WI38 (cell line): ENCODE results near the gene ZDHHC8.

Source experiments
- H3K4me3 ChIP-seq: 2 replicates; pipeline ENCODE4 v1.5.1; 2011; ENCODE audit warnings: low read depth, mild to moderate bottlenecking, control low read depth, low read length
- TF ChIP-seq, protein P1 (sequence below): IDR thresholded peaks from 2 replicates; pipeline ENCODE4 v1.5.1; 2012; ENCODE audit warnings: low read depth, mild to moderate bottlenecking, control low read depth, low read length

The ZDHHC8 gene

DNA sequence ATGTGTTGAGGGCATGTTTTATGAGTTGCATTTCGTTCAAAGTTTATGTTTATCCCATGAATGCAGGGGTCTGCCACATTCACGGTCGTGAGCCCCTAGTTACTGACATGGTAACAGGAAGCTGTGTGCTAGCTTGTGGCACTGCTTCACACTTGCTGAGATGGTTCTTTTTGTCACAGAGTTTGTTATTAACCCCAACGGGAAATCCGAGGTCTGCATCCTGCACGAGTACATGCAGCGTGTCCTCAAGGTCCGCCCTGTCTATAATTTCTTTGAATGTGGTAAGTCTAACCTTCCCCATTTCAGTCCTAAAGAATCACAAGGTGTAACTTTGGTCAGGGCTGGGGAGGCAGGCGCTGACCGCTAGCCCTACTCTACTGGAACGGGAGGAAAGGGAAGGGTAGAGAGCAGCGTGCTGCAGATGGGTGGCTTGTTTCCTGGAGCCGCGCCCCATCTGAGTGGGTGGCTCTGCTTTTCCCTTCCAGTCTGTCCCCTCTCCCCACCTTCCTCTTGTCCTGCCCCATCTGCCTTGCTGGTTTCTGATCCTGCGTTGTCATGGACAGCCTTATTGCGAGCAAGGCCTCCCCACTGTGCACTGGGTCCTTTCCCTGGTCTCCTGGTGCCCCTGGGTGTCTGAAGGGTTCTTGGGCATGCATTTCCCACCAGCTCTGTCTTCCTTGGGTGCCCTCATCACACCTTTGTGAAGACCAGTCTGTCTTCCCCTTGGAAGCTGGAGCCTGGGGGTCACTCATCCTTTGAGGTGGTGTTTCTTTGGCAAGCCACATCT is 39.7 kb upstream of the ZDHHC8 start:
- H3K4me3 ChIP-seq = no peak overlapping the region
- TF ChIP-seq, protein P1, sequence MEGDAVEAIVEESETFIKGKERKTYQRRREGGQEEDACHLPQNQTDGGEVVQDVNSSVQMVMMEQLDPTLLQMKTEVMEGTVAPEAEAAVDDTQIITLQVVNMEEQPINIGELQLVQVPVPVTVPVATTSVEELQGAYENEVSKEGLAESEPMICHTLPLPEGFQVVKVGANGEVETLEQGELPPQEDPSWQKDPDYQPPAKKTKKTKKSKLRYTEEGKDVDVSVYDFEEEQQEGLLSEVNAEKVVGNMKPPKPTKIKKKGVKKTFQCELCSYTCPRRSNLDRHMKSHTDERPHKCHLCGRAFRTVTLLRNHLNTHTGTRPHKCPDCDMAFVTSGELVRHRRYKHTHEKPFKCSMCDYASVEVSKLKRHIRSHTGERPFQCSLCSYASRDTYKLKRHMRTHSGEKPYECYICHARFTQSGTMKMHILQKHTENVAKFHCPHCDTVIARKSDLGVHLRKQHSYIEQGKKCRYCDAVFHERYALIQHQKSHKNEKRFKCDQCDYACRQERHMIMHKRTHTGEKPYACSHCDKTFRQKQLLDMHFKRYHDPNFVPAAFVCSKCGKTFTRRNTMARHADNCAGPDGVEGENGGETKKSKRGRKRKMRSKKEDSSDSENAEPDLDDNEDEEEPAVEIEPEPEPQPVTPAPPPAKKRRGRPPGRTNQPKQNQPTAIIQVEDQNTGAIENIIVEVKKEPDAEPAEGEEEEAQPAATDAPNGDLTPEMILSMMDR = no peak

DNA sequence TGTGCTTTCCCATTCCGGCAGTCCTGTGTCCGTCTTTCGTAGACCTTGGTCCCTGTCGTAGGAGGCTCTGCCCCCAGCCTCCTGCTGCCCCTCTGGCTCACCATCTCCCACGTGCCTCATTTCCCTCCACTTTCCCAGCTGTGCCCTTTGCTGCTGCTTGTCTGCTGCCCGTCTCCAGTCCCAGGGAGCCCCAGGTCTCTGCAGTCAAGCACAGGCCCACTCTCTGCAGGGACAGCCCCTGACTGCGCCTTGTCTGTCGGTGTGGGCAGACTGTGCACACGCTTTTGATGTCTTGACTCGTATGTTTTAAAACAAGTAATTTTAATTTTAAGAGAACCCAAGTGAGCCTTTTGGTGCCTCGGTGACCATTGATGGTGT is 39.1 kb upstream of the ZDHHC8 start:
- TF ChIP-seq, protein P1 = no peak
- H3K4me3 ChIP-seq = no peak overlapping the region

DNA sequence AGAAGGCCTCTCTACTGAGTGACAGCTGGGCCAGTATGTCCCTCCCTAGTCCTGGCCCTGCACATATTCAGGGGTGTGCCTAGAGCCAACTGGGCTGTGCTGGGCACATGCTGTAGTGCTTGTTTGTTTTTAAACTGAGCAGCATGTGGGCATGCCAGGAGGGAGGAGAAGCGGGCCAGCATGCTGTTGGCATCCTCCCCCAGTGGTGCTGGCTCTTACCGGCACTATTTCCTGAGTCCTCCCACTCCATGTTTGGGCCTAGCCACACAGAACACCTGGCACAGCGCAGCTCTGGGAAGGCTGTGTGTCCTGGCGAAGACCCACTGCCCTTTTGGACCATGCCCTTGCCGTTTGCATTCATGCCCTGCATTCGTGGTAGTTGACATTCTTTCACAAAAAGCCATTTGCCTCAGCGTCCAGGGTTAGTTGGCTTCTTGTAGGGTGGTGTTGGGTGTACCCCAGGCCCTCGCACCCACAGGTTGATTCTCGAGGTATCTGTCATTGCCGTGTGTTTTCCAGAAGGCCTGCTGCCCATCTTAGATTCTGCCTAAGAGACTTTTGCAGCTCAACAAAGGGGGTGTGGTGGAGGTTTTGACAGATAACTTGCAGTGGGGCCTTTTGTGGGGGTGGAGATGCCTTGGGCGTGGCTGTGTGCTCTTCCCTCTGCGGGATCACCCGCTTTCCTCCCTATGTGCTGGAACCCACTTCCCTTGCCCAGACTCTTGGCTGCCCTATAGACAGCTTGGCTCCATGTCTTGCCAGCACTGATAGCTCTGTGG is 38.0 kb upstream of the ZDHHC8 start:
- TF ChIP-seq, protein P1 = no peak
- no peak overlapping the region for H3K4me3 ChIP-seq

DNA sequence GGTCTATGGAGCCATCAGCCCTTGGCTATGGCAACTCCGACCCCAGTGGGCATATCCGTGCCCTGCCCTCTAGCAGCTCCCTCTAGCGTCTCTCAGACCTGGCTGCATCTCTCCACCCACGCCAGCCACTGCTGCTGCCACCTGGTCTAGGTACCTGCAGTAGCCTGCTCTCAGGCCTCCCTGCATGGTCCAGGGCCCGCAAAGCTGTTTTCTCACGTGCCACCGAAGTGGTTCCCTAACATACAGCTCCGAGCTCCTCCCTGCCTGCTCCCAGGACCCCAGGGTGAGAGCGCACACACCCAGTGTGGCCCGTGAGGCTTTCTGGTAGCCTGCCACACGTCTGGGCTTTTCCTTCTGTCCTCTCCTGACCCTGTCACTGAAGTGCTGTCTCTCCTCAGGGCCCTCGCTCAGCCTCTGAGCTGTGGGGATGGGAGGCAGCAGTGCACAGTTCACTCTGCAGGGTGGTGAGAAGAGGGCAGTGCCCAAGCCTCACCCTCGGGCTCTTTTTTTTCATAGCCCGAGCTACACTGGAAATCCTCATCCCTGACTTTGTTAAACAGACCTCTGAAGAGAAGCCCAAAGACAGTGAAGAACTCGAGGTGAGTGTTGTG is 37.3 kb upstream of the ZDHHC8 start:
- no peak overlapping the region for H3K4me3 ChIP-seq
- TF ChIP-seq, protein P1 = no peak

DNA sequence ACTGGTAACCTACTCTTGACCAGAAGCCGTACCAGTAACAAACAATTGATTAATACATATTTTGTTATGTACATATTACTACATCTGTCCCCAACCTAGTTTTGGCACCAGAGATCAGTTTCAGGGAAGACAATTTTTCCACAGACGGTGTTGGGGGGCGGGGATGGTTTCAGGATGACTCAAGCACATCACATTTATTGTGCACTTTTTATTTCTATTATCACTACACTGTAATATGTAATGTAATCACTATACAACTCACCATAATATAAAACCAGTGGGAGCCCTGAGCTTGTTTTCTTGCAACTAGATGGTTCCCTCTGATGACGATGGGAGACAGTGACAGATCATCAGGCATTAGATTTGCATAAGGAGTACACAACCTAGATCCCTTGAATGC is 36.1 kb upstream of the ZDHHC8 start:
- TF ChIP-seq, protein P1 = no peak
- H3K4me3 ChIP-seq = no peak overlapping the region

DNA sequence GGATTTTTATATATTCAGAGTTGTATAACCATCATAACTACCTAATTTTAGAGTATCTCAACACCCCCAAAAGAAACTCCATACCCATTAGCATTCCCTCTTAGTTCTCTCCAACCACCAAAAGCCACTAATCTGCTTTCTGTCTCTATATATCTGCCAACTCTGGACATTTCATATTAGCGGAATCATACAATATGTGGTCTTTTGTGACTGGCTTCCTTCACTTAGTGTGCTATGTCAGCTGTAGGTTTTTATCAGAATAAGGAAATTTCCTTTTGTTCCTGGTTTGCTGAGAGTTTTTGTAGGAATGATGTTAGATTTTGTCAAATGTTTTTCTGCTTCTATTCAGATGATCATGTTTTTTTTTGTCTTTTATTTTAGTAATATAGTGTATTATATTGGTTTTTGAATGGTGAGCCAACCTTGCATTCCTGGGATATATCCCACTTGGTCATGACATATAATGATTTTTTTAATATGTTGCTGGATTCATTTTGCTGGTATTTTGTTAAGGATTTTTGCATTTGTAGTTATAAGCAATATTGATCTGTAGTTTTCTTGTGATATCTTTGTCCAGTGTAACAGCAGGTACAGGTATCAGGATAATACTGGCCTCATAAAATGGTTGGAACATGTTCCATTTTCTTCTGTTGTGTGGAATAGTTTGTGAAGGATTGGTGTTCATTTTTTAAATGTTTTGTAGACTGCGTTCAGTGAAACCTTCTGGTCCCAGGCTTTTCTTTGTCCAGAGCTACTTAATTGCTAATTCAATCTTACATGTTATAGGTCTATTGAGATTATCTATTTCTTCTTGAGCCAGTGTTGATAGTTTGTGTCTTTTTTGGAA is 34.8 kb upstream of the ZDHHC8 start:
- TF ChIP-seq, protein P1 = no peak
- H3K4me3 ChIP-seq = no peak overlapping the region
